ENCODE measurements around the gene CAV3. TPM values are rescaled to one million over a fixed set of nuclear protein-coding genes. Genes with fewer than 3 reads are reported as not detected.

The CAV3 gene
- total RNA-seq, 3 donors from 2014 or later: not detected

- no peak for TF ChIP-seq POLR2A (IDR thresholded peaks at IDR 0.05)
- no peak for TF ChIP-seq CTCF (IDR thresholded peaks at IDR 0.05)
- TF ChIP-seq POLR2AphosphoS5 (IDR thresholded peaks at IDR 0.05): no peak
- no peaks in the 10 kb centered on the region for H3K9me3 ChIP-seq
- no peak overlapping the region for H3K4me3 ChIP-seq
- peak in 1 of 2 donors; percentile 30 for DNase-seq (ENCODE audit: low spot score in 2 of 2)
- intact Hi-C loops (cut with DNase I; ENCODE audit: low total_unique reads): no loop called here
- no peaks in the 10 kb centered on the region for H3K36me3 ChIP-seq
- H3K4me1 ChIP-seq: no peaks in the 10 kb centered on the region
- no peak overlapping the region for H3K27ac ChIP-seq
- H3K27me3 ChIP-seq: no peaks in the 10 kb centered on the region
Measured at GRCh38 chr3:8745619-8746370, 12.2 kb downstream of the CAV3 start.

- no peaks in the 10 kb centered on the region for H3K27me3 ChIP-seq
- no peaks in the 10 kb centered on the region for H3K36me3 ChIP-seq
- no peak overlapping the region for H3K4me3 ChIP-seq
- H3K4me1 ChIP-seq: no peaks in the 10 kb centered on the region
- no peak overlapping the region for H3K27ac ChIP-seq
- intact Hi-C loops (cut with DNase I; ENCODE audit: low total_unique reads): no loop called here
- TF ChIP-seq CTCF (IDR thresholded peaks at IDR 0.05) (no peak), POLR2AphosphoS5 (IDR thresholded peaks at IDR 0.05) (no peak), POLR2A (IDR thresholded peaks at IDR 0.05) (no peak)
- no peaks in the 10 kb centered on the region for H3K9me3 ChIP-seq
- DNase-seq (ENCODE audit: low spot score in 2 of 2): no peak
Measured at GRCh38 chr3:8746780-8747345, 13.3 kb downstream of the CAV3 start.

- H3K4me3 ChIP-seq: no peak overlapping the region
- no peak overlapping the region for H3K27ac ChIP-seq
- intact Hi-C loops (cut with DNase I; ENCODE audit: low total_unique reads): no loop called here
- H3K4me1 ChIP-seq: no peaks in the 10 kb centered on the region
- H3K27me3 ChIP-seq: no peaks in the 10 kb centered on the region
- TF ChIP-seq CTCF (IDR thresholded peaks at IDR 0.05) (no peak), POLR2AphosphoS5 (IDR thresholded peaks at IDR 0.05) (no peak), POLR2A (IDR thresholded peaks at IDR 0.05) (no peak)
- no peak for DNase-seq (ENCODE audit: low spot score in 2 of 2)
- H3K9me3 ChIP-seq: no peaks in the 10 kb centered on the region
- H3K36me3 ChIP-seq: no peaks in the 10 kb centered on the region
Measured at GRCh38 chr3:8749316-8749715, 15.7 kb downstream of the CAV3 start.

GRCh38 chr3:8752832-8753231, 19.2 kb downstream of the CAV3 start:
- no peak for DNase-seq (ENCODE audit: low spot score in 2 of 2)
- Histone ChIP-seq H3K27me3 (no peaks in the 10 kb centered on the region), H3K4me1 (no peaks in the 10 kb centered on the region), H3K27ac (no peak overlapping the region), H3K9me3 (no peaks in the 10 kb centered on the region), H3K36me3 (no peaks in the 10 kb centered on the region), H3K4me3 (no peak overlapping the region)
- TF ChIP-seq CTCF (IDR thresholded peaks at IDR 0.05) (no peak), POLR2A (IDR thresholded peaks at IDR 0.05) (no peak), POLR2AphosphoS5 (IDR thresholded peaks at IDR 0.05) (no peak)
- intact Hi-C loops (cut with DNase I; ENCODE audit: low total_unique reads): no loop called here

- Histone ChIP-seq H3K27ac (no peak overlapping the region), H3K36me3 (no peaks in the 10 kb centered on the region), H3K9me3 (no peaks in the 10 kb centered on the region), H3K4me3 (no peak overlapping the region), H3K27me3 (no peaks in the 10 kb centered on the region), H3K4me1 (no peaks in the 10 kb centered on the region)
- DNase-seq (ENCODE audit: low spot score in 2 of 2): no peak
- intact Hi-C loops (cut with DNase I; ENCODE audit: low total_unique reads): no loop called here
- TF ChIP-seq CTCF (IDR thresholded peaks at IDR 0.05) (no peak), POLR2AphosphoS5 (IDR thresholded peaks at IDR 0.05) (no peak), POLR2A (IDR thresholded peaks at IDR 0.05) (no peak)
Measured at GRCh38 chr3:8755097-8755496, 21.5 kb downstream of the CAV3 start.

All from breast epithelium (tissue), 4 donors.